WERI-Rb-1 (cell line): ENCODE data around the gene CLCN4.

Source experiments
- DNase-seq: peaks from one replicate; pipeline ENCODE4 v3.0.0-alpha.2; 2020
- H3K27ac ChIP-seq: fragments of 250-450 bp; sonication (Bioruptor Pico); 2 replicates; pipeline ENCODE4 v1.5.1; 2020; ENCODE audit warnings: mild to moderate bottlenecking, moderate library complexity
- H3K27me3 ChIP-seq: fragments of 250-450 bp; sonication (Bioruptor Pico); 2 replicates; pipeline ENCODE4 v1.5.1; 2021; ENCODE audit warnings: mild to moderate bottlenecking, low read depth, moderate library complexity; ENCODE audit not compliant: insufficient read depth, severe bottlenecking
- H3K36me3 ChIP-seq: fragments of 250-450 bp; sonication (Bioruptor Pico); 2 replicates; pipeline ENCODE4 v1.5.1; 2020; ENCODE audit warnings: mild to moderate bottlenecking, moderate library complexity
- H3K4me3 ChIP-seq: 2 replicates; pipeline ENCODE4 v1.5.1; 2011; ENCODE audit warnings: low read depth, mild to moderate bottlenecking, control low read depth, low read length
- H3K9me3 ChIP-seq: fragments of 250-450 bp; sonication (Bioruptor Pico); 2 replicates; pipeline ENCODE4 v1.5.1; 2021; ENCODE audit warnings: mild to moderate bottlenecking, moderate library complexity; ENCODE audit not compliant: severe bottlenecking
- TF ChIP-seq, protein P1 (sequence below): IDR thresholded peaks from 2 replicates; pipeline ENCODE4 v1.5.1; 2011; ENCODE audit warnings: low read depth, mild to moderate bottlenecking, control low read depth, inconsistent platforms, low read length

The CLCN4 gene

DNA sequence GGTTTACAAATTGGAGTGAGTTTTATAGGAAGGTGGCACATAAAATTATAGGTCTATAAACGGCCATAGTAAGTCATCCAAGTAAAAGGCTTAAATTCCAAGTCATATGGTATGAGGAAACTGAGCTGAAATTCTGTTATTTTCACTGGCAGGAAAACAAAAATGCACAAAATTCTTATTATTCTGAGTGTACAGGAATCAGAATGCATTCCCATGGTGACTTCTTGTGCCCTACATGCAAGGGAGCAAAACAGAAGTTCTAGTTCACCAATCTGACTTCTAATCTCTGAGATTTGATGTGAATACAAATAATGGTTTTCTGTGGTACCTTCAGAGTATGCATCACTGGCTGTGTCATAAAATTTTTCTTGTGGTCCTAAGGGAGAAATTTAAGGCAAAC, 102.9 kb downstream of the CLCN4 start:
- Histone ChIP-seq H3K27me3 (no peaks in the 10 kb centered on the region), H3K4me3 (no peak overlapping the region), H3K9me3 (no peaks in the 10 kb centered on the region), H3K36me3 (no peaks in the 10 kb centered on the region), H3K27ac (no peak overlapping the region)
- no peak for DNase-seq
- TF ChIP-seq, protein P1, sequence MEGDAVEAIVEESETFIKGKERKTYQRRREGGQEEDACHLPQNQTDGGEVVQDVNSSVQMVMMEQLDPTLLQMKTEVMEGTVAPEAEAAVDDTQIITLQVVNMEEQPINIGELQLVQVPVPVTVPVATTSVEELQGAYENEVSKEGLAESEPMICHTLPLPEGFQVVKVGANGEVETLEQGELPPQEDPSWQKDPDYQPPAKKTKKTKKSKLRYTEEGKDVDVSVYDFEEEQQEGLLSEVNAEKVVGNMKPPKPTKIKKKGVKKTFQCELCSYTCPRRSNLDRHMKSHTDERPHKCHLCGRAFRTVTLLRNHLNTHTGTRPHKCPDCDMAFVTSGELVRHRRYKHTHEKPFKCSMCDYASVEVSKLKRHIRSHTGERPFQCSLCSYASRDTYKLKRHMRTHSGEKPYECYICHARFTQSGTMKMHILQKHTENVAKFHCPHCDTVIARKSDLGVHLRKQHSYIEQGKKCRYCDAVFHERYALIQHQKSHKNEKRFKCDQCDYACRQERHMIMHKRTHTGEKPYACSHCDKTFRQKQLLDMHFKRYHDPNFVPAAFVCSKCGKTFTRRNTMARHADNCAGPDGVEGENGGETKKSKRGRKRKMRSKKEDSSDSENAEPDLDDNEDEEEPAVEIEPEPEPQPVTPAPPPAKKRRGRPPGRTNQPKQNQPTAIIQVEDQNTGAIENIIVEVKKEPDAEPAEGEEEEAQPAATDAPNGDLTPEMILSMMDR: no peak

DNA sequence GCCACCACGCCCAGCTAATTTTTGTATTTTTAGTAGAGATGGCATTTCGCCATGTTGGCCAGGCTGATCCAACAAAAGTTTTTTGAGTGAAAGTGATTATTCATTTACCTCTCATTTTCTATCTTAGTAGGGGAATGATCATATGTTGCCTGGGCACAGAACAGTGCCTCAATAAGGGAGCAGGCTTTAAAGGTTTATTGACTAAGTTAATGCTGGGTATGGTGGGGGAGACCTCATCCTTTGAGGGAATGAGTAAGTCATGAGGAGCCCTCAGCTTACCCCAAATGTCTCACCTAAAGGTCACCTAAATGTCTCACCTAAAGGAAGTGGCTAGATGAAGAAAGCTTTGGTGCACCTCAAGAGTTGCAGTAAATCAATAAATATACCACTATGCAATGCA, 109.0 kb downstream of the CLCN4 start:
- no peaks in the 10 kb centered on the region for H3K36me3 ChIP-seq
- DNase-seq: no peak
- peaks cover 2% of the 10 kb centered on the region for H3K9me3 ChIP-seq
- H3K27ac ChIP-seq: no peak overlapping the region
- no peak overlapping the region for H3K4me3 ChIP-seq
- TF ChIP-seq, protein P1: no peak
- peaks cover 5% of the 10 kb centered on the region for H3K27me3 ChIP-seq

DNA sequence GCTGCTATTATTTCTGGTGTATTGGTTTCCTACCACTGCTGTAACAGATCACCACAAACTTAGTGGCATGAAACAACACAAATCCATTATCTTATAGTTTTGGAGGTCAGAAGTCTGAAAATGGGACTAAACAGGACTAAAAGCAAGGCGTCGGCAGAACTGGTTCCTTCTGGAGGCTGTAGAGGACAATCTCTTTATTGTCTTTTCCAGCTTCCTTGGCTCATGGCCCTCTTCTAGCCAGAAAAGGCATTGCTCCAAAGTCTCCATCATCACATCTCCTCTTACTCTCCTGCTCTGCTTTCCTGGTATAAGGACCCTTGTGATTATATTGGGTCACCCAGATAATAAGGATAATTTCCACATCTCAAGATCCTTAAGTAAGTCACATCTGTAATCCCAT, 121.9 kb downstream of the CLCN4 start:
- Histone ChIP-seq H3K27me3 (no peaks in the 10 kb centered on the region), H3K9me3 (no peaks in the 10 kb centered on the region), H3K4me3 (no peak overlapping the region), H3K27ac (no peak overlapping the region), H3K36me3 (no peaks in the 10 kb centered on the region)
- TF ChIP-seq, protein P1: no peak
- no peak for DNase-seq

DNA sequence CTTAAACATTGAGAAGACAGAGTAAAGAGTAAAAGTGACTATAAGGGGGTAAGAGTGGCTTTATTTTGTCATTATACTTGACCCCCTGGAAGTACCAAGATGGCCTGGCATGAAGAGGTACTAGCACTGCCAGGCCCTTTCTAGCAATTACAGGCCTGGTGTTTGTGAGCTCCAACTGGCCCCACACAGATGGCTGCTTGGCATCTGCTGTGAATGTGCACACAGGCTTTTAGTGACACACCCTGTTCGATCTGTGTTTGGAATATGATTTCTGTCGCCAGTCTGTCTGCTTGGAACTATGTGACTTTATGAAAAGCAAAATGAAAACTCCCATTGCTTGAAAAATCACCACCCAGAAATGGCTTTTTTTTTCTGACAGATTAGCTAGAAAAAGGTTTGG, 123.3 kb downstream of the CLCN4 start:
- DNase-seq: no peak
- H3K27me3 ChIP-seq: no peaks in the 10 kb centered on the region
- TF ChIP-seq, protein P1: no peak
- no peak overlapping the region for H3K4me3 ChIP-seq
- H3K27ac ChIP-seq: no peak overlapping the region
- no peaks in the 10 kb centered on the region for H3K9me3 ChIP-seq
- H3K36me3 ChIP-seq: no peaks in the 10 kb centered on the region

DNA sequence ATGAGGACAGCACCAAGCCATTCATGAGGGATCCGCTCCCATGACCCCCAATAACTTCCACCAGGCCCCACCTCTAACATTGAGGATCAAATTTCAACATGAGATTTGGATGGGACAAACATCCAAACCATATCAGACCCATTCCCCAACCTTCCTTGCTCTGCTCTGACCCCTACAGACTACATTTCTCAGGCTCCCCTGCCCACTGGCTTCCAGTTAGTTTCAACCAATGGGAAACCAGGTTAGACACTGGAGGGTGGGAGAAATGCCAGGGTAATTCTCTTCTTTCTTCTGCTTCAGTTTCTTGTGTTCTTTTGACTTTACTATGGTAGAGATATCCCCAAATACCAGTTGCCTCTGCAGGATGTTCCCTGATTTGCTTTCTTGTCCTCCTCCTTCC, 125.7 kb downstream of the CLCN4 start:
- Histone ChIP-seq H3K27ac (no peak overlapping the region), H3K9me3 (no peaks in the 10 kb centered on the region), H3K4me3 (no peak overlapping the region), H3K27me3 (no peaks in the 10 kb centered on the region), H3K36me3 (no peaks in the 10 kb centered on the region)
- no peak for DNase-seq
- TF ChIP-seq, protein P1: no peak

DNA sequence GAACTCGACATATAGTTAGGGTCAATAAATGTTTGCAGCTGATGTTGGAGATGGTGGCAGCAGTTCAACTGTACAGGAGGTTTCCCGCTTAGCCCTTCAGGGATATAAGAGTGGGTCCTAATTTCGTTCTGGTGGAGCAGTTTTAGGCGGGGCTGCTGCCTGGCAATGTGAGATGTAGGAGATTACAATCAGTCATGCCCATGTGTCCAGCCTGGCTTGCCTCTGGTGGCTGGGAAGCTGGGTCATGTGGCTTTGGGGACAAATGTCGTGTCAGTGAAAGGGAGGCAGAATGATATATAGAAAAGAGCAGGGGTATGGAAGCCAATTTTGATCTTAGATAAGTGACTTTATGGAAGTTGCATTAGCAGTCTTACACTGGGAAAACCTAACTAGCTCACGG, 129.4 kb downstream of the CLCN4 start:
- Histone ChIP-seq H3K27ac (no peak overlapping the region), H3K27me3 (no peaks in the 10 kb centered on the region), H3K4me3 (no peak overlapping the region), H3K9me3 (no peaks in the 10 kb centered on the region), H3K36me3 (no peaks in the 10 kb centered on the region)
- TF ChIP-seq, protein P1: no peak
- DNase-seq: no peak
